K562 treated with DMSO at 1 percent for 12 hours (cell line): ENCODE results near the gene TAF11L13. TPM values are rescaled to one million over a fixed set of nuclear protein-coding genes. Genes with fewer than 3 reads are reported as not detected.

Experiments used
- total RNA-seq: library from RNA; unstranded; fragments of 300-600 nt; gene quantifications from 2 replicates; pipeline ENCODE4 v1.2.3, GENCODE V29; 2022; ENCODE audit not compliant: insufficient read depth

The TAF11L13 gene
- not detected in 2 replicates for total RNA-seq

GRCh38 chr5:17631788-17632187, at the start of gene TAF11L13:
TAF11L13 (plus strand) TSS chr5:17632088.

DNA sequence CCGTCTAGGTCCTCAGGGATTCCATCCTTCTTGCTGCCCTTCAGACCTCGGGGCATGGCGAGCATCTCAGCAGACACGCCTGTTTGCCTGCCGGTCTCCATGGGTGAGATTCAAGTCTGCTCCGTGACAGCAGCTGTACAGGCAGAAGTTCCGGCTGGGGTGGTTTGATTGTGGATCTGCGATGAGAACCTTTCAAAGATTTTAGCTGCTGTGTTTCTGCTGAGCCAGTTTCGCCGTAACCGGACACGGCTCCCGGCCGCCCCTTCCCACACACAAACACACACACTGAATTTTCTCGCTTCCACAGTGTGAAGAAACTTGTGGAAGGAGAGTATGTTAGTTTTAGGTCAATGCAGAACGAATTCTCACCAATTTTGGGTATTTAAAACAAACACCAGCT, 46.2 kb upstream of the TAF11L13 start, which contains the start of gene TAF11L7:
TAF11L7 (minus strand) TSS at position 101 of the 400 bp plus-strand sequence.

GRCh38 chr5:17590860-17591259, 41.0 kb upstream of the TAF11L13 start, which contains the start of gene TAF11L8:
TAF11L8 (minus strand) TSS chr5:17590960.

GRCh38 chr5:17594255-17594654, 37.6 kb upstream of the TAF11L13 start, which contains the start of gene TAF11L9:
TAF11L9 (minus strand) TSS chr5:17594394.

GRCh38 chr5:17597728-17598127, 34.2 kb upstream of the TAF11L13 start, which contains the start of gene TAF11L10:
TAF11L10 (minus strand) TSS chr5:17597828.

DNA sequence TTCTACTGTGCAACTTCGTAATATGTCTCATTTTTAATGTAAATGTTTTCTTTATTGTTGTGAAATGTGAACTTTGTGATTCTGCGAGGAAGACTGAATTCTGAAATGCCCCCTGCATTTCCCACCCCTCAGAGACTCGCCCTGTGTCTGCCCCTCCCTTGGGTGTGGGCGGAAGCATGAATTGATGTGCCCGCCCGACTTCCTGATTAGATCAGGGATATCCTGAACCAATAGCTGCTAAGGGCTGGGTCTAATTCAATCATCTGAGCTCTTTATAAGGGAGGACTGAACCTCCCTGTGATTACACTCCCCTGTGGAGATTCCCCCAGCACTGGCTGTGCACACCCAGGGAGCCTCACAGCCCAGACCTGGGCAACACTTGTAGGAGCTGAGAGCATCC, 28.0 kb upstream of the TAF11L13 start, which contains the start of gene TAF11L11:
TAF11L11 (plus strand) TSS at position 304 of the 400 bp plus-strand sequence.

GRCh38 chr5:17610092-17610491, 21.8 kb upstream of the TAF11L13 start, which contains the start of gene TAF11L12:
TAF11L12 (plus strand) TSS chr5:17610392.

GRCh38 chr5:17634160-17634559, 2.3 kb downstream of the TAF11L13 start, which contains the start of gene TAF11L14:
TAF11L14 (plus strand) TSS chr5:17634460.

Other genes starting within 250 kb of the TAF11L13 start
- not detected in 2 replicates for gene TAF11L2, start 133.9 kb upstream of the TAF11L13 start, total RNA-seq
- gene TAF11L3, start 113.7 kb upstream of the TAF11L13 start, total RNA-seq = not detected in 2 replicates
- not detected in 2 replicates for gene TAF11L4, start 110.3 kb upstream of the TAF11L13 start, total RNA-seq
- gene TAF11L5, start 106.9 kb upstream of the TAF11L13 start, total RNA-seq = not detected in 2 replicates
- gene TAF11L6, start 103.4 kb upstream of the TAF11L13 start, total RNA-seq = not detected in 2 replicates
- not detected in 2 replicates for gene TAF11L7, start 46.3 kb upstream of the TAF11L13 start, total RNA-seq
- not detected in 2 replicates for gene TAF11L8, start 41.1 kb upstream of the TAF11L13 start, total RNA-seq
- not detected in 2 replicates for gene TAF11L9, start 37.7 kb upstream of the TAF11L13 start, total RNA-seq
- not detected in 2 replicates for gene TAF11L10, start 34.3 kb upstream of the TAF11L13 start, total RNA-seq
- gene TAF11L11, start 27.9 kb upstream of the TAF11L13 start, total RNA-seq = not detected in 2 replicates
- not detected in 2 replicates for gene TAF11L12, start 21.7 kb upstream of the TAF11L13 start, total RNA-seq
- gene TAF11L14, start 2.4 kb downstream of the TAF11L13 start, total RNA-seq = not detected in 2 replicates